Measurements from ENCODE around the gene PRR15L.
"Not testable (repeated sequence)": the region's sequence is repeated elsewhere in the genome, so short reads cannot be mapped to it uniquely, and the experiment has no call there.

PRR15L gene

DNA sequence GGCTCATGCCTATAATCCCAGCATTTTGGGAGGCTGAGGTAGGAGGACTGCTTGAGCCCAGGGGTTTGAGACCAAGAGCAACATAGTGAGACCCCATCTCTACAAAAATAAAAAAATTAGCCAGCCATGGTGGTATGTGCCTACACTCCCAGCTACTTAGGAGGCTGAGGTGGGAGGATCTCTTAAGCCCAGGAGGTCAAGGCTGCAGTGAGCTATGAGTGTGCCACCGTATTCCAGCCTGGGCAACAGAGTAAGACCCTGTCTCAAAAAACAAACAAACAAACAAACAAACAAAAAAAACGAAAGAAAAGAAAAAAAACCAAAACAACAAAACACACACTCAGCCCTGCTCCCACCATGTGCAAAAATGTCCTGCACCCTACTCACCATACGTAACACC lies 22.2 kb downstream of the PRR15L start:
- DNase-seq (ENCODE audit: low read depth in 3 of 3) = not testable (repeated sequence)

DNA sequence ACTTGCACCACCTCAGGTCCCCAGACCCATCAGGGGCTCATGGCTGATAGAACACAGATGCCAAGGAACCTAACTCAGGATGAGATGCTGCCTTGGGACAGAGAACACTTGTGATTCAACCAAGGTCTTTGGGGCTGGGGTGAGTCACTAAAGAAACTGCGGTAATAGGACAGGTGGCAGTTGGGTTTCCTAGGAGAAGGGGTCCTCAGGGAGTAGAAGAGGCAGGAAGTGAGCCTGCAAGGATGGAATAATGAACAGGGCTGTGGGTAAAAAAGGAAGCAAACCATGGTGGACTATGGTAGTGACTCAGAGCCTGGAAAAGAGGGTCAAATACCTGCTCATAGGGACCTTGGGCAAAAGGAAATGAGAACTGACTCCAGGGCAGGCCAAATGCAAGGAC lies 22.8 kb downstream of the PRR15L start:
- DNase-seq (ENCODE audit: low read depth in 3 of 3) = no peak

DNA sequence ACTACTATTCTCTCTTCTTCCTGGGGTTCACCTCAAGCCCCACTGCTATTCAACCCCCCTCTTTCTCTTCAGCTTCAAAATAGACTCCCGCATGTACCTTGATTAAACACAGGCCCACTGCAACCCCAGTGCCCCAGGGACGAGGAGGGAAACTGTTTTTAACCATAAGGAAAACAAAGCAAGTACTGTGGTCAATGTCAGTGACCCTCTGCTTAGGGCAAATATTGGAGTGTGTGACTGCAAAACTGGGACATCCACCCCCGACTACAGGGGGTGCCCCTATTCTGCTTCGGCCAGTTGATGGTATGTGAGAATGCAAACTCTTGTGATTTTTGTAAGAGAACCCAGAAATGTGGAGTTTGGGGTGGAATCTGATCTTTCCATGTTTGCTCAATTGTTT lies 25.8 kb downstream of the PRR15L start:
- DNase-seq (ENCODE audit: low read depth in 3 of 3) = no peak

DNA sequence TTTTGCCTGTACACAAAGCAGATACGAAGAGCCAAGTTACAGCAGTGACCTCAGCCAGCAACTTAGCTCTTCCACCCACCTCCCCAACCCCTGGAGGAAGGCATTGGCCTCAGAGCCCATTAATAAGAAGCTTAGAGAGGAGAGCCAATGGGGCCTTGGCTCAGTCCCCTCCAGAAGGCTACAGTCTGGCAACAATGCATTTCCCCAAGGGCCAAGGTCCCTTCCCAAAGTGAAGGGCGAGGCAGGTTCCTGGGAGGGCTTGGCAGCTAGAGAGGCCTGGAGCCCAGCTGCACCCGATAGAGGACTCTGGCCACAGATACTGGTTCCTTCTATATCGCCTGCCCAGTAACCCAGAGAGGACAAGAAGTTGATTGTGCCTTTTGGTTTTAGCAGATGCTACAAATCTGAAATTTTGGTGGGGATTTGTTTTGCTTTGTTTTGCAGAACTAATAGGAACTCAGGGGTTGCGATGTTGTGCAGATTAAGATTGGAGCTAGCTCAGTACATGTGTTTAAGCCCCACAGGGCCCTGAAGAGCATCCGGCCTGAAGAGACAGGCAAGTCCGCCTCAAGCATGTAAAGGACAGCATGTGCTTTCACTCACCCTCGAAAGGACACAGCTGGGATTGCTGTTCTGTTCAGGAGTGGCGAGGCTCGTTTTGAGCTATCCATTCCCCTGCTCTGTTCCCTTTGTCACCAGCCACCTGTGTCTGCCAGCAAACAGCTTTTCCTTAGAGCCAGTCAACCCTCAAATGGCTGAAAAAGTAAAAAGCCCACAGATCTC lies 28.3 kb downstream of the PRR15L start:
- DNase-seq (ENCODE audit: low read depth in 3 of 3) = no peak

DNA sequence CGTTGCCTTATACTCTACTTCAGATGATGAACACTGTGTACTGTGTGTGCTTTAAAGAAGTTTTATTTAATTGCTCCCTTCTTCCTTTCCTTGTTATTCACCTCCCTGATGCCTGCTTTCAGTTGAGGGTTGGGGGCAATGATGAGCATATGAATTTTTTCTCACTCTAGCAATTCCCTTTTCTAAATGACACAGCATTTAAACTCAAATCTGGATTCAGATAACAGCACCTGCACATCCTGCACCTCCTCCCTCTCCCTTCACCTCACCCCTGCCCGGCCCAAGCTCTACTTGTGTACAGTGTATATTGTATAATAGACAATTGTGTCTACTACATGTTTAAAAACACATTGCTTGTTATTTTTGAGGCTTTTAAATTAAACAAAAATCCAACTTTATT lies 29.3 kb downstream of the PRR15L start:
- no peak for DNase-seq (ENCODE audit: low read depth in 3 of 3)

DNA sequence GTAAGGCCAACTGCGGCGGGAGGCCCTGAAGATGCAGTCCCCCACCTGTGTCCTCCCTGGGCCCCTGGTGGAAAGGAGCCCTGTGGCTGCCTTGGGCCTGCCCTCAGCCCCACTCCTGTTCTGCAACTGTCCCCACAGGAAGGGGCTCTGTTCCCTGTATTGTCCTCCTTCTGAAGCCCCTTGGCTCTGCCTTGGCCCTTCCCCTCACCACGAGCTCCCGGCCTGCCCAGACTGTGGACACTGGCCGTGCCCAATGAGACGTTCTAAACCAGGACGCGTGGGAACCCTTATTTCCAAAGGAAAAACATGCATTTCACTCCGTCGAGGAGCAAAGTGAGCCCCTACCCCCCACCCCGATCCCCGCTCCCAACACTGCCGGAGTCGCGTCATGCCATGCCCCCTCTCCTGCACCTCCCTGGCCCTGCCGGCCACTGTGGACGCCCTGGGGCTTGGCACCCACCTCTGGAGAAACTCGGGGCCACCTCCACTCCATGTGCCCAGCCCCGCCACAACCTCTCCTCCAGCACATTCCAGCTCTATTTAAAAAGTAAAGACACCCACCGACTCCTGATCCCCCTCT lies 29.8 kb downstream of the PRR15L start:
- no peak for DNase-seq (ENCODE audit: low read depth in 3 of 3)

DNA sequence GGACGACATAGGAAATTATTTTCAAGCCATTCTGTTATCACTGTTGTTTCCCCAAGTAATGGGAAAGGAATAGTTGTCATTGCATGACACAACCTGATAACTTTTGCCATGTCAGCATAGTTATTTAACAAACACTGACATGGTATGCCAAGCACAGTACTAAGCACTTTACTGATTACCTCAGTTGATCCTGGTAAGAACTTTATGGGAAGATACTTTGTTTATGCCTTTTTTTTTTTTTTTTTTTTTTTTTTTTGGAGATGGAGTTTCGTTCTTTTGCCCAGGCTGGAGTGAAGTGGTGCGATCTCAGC lies 32.0 kb downstream of the PRR15L start:
- no peak for DNase-seq (ENCODE audit: low read depth in 3 of 3)

DNA sequence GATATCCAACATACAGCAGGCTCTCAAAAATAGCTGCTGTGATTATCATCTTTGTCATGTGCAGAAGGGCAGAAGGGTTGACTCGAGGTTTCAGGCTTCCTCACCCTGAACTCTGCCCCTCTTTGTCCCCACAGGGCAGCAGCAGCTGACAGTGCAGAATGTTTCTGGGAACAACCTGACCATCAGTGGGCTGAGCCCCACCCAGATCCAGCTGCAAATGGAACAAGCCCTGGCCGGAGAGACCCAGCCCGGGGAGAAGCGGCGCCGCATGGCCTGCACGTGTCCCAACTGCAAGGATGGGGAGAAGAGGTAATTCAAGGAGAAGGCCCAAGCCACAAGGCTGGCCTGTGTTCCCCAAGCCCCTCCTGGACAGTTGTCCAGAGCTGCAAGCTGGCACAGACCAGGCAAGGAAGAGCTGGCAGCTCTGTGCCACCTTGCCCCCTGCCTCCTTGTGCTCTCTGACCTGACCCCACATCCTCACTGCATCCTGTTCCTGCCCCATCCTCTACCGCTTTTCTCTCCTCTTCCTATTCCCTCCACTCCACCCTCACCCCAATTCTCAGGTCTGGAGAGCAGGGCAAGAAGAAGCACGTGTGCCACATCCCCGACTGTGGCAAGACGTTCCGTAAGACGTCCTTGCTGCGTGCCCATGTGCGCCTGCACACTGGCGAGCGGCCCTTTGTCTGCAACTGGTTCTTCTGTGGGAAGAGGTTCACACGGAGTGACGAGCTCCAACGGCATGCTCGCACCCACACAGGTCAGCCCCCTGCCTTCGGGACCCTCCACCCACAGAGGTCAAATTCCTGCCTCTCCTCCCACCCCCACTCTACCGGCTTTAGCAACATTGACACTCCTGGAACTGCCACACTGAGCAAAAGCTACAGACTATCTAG lies 32.7 kb downstream of the PRR15L start:
- no peak for DNase-seq (ENCODE audit: low read depth in 3 of 3)

DNA sequence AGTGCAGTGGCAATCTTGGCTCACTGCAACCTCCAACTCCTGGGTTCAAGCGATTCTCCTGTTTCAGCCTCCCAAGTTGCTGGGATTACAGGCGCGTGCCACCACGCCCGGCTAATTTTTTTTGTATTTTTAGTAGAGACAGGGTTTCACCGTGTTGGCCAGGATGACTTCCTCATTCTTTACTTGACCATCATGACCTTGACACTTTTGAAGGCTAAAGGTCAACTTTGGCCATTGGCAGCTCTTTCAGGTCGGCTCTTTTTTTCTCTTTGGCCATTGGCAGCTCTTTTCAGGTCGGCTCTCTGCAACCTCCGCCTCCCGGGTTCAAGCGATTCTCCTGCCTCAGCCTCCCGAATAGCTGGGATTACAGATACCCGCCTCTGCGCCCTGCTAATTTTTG lies 37.8 kb downstream of the PRR15L start:
- DNase-seq (ENCODE audit: low read depth in 3 of 3) = not testable (repeated sequence)

DNA sequence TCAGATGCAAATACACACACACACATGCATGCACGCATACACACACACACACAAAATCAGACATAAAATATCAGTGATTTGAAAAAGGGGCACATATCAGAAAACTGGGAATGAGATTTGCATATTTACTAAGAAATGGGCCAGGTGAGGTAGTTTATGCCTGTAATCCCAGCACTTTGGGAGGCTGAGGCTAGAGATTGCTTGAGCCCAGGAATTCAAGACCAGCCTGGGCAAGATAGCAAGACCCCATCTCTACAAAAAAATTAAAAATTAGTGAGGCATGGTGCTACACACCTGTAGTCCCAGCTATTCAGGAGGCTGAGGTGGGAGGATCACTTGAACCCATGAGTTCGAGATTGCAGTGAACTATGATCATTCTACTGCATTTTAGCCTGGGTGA lies 38.7 kb downstream of the PRR15L start:
- no peak for DNase-seq (ENCODE audit: low read depth in 3 of 3)

DNA sequence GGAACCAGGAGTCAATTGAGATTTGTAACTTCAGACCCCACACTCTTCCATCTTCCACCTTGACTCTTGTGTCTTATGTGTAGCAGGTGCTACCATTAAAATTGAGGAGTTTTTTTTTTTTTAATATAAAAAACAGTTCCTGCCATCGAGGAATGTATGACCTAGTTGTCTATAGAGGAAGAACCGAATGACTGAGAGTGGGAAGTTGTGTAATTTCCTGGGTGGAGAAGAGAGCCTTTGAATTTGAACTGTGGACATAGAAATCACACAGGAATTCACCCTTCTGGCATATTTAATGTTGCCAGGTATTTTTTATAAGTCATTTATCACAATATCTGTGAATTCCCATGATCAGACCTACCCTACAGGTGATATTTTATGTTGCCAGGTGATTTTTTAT lies 39.7 kb downstream of the PRR15L start:
- no peak for DNase-seq (ENCODE audit: low read depth in 3 of 3)

DNA sequence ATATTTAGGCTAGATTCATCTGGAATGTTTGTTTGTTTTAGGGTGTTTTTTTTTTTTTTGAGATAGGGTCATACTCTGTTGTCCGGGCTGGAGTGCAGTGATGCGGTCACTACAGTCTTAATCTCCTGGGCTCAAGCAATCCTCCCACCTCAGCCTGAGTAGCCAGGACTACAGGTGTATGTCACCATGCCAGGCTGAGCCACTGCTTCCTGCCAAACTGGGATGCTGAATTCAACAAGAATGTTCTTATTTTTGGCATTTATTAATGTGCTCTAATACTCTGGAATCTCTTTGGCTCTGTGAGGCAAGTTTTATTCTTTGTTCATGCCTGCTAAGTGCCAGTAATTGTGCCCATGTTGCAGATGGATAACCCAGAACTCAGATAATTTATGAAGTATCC lies 40.1 kb downstream of the PRR15L start:
- no peak for DNase-seq (ENCODE audit: low read depth in 3 of 3)

DNA sequence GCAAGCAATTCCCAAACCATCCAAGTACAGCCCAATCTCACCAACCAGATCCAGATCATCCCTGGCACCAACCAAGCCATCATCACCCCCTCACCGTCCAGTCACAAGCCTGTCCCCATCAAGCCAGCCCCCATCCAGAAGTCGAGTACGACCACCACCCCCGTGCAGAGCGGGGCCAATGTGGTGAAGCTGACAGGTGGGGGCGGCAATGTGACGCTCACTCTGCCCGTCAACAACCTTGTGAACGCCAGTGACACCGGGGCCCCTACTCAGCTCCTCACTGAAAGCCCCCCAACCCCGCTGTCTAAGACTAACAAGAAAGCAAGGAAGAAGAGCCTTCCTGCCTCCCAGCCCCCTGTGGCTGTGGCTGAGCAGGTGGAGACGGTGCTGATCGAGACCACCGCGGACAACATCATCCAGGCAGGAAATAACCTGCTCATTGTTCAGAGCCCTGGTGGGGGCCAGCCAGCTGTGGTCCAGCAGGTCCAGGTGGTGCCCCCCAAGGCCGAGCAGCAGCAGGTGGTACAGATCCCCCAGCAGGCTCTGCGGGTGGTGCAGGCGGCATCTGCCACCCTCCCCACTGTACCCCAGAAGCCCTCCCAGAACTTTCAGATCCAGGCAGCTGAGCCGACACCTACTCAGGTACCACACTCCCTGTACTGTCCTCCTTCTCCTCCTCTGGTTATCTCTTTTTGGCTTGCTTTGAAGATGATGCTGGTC lies 41.0 kb downstream of the PRR15L start:
- no peak for DNase-seq (ENCODE audit: low read depth in 3 of 3)

DNA sequence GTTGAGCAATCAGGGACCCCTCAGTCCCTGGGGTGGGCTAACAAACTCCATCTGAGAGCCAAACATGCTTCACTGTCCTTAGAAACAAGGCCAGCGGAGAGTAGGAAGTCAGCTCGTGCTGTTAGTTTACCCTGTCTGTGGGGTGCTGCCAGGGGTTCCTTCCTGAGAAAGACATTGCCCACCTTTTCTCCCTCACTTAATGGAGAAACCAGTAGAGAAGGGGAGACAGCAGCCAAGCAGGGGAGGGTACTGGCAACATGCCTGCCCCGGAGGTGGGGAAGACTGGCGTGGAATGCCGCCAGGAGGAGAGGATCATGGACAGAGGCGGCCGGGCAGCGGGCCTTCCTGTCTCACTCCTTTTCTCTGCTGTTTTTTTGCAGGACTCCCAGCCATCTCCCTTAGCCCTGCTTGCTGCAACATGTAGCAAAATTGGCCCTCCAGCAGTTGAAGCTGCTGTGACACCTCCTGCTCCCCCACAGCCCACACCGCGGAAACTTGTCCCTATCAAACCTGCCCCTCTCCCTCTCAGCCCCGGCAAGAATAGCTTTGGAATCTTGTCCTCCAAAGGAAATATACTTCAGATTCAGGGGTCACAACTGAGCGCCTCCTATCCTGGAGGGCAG lies 41.8 kb downstream of the PRR15L start:
- no peak for DNase-seq (ENCODE audit: low read depth in 3 of 3)

DNA sequence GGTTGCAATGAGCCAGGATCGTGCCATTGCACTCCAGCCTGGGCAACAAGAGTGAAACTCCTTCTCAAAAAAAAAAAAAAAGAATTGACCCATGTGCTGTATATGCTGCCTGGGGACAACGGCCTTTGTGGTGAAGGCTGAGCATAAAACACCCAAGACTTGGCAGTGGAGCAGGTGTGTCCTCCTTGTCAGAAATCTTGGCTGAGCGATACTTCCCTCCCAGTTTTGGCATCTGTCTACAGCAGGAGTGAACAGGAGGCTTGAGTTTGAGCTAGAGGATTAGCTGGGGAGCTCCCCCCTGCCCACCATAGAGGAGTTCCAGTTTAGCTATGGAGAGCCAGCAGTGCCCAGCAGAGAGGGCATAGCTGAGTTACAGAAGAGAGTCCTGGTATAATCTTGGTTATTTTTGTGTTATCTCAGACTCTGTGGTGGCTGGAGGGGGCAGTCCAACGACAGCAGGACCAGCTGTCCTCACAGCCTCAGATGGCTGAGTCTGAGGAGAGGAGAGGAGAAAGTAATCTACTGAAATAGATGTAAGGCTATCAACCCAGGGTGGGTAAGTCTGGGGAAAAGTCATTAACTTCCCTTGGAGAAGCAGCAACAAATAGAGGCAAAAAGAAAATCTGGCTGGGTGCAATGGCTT lies 43.3 kb downstream of the PRR15L start:
- DNase-seq (ENCODE audit: low read depth in 3 of 3) = no peak

DNA sequence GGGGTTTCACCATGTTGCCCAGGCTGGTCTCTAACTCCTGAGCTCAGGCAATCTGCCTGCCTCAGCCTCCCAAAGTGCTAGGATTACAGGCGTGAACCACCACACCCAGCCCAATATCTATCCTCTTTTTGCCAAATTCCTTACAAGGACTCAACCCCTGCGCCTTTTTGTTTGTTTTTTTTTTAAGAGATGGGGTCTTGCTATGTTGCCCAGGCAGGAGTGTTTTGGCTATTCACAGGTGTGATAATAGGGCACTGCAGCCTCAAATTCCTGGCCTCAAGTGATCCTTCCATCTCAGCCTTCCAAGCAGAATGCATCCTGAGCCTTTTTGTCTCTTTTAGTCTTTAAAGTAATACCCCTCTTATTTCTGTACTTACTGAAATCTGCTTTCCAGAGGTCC lies 44.6 kb downstream of the PRR15L start:
- DNase-seq (ENCODE audit: low read depth in 3 of 3) = no peak

DNA sequence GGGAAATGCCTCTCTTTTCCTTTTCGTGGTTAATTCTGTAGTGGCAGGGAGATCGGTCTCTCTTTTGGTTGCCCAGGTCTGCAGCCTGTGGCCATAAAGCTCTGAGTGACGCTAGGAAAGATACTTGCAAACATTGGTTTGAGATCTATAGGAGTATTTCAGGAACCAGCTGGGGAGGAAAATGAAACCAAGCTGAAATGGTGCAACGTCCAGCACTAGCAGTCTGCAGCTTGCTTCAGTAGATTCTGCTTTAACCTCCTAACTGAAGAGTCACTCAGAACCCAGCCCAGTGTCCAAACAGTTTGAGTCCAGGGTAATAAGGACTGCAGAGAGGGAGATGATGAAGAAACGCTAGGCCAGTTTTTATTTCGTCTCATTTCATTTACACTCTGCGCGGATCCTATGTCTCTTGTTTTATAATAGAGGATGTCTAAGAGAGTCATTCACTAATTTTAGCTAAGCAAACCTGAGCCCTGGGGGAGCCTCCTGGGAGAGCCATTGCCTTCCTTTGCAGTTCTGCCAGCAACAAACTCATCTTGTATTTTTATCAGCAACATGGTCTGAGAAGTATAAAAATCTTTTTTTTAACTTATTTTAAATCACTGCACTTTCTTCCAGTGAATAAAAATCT lies 49.6 kb downstream of the PRR15L start:
- no peak for DNase-seq (ENCODE audit: low read depth in 3 of 3)

DNA sequence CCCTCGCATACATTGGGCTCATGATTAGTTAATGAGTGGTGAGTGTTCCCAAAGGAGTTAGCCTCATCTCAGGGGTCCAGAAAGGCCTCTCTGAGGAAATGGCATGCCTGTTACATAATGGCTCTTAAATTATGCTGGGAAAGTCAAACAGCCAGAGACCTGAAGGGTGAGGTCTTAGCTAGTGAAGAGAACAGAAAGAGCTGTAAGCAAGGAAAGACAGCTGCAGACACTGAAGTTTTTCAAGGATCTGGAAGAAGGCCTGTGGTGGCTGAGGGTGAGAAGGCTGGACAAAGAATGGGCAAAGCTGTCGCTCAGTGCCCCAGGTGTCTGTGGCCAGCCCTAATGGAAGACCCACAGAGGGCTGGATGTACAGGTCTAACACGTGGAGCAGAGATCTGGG lies 51.2 kb downstream of the PRR15L start:
- no peak for DNase-seq (ENCODE audit: low read depth in 3 of 3)

DNA sequence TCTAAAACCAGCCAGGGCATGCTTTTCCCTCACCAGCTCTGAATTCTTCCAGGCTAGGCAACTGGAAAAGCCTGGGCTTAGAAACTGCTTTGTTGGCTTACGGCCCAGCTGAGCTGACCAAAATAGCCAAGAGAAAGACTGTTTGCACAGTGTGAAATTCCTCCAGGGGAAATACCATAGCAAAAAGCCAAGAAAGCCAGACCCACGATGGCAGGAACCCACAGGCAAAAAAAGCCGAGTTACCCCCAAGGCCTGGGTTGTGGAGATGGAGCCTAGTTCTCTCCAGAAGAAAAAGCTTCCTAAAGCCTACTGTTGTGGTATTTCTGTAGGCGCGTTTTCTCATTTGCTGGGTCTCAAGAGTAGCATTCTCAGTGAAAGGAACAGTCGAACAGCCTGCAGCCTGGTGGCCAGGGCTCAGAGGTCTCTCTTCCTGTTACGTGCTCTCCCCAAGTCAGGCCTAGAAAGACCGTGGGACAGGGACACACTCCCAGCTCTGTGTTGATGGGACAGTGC lies 52.4 kb downstream of the PRR15L start:
- no peak for DNase-seq (ENCODE audit: low read depth in 3 of 3)

DNA sequence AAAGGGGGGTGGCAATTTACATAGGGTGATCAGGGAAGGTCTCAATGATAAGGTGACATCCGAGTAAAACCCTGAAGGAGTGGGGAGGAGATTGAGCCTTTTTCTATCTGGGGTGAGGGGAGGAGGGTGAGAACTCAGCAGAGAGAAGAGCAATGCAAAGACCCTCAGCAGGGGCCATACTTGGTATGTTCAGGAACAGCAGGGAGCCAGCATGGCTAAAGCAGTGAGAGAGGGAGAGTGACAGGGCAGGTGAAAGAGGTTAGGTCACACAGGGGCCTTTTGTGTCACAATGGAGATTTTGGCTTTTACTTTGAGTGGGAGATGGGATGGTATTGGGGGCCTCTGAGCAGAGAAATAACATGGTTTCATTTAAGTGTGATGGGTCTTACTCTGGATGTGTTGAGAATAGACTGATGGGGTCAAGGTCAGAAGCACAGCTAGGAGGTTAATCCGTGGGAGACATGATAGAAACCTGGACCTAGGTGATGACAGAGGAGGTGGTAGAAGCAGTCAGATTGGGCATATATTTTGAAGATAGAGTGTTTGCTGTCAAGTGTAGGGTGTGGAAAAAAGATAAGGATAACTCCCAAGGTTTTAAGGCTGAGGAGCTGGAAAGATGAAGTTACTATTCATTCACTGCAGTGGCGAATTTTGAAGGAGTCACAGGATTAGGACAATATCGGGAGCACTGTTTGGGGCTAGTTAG lies 55.5 kb downstream of the PRR15L start:
- DNase-seq (ENCODE audit: low read depth in 3 of 3) = no peak
